Stomach (tissue), 4 donors: Measurements from ENCODE around the gene STARD3.

Experiments
- EP300 ChIP-seq: sonication (generic); formaldehyde crosslinking; IDR thresholded peaks from one replicate; pipeline ENCODE4 v1.6.1; 2017; ENCODE audit warnings: antibody characterized with exemption
- TF ChIP-seq, protein P1 (sequence below), 7 experiments: fragments of 450-650 bp in 4 of 7; fragments of 200-600 bp in 3 of 7; sonication (generic) in 3 of 7; IDR thresholded peaks; one replicate each; pipeline ENCODE4 v1.5.1; 2016 to 2019; ENCODE audit warnings: antibody characterized with exemption in 7 of 7, control low read depth in 2 of 7, mild to moderate bottlenecking in 1 of 7

DNA sequence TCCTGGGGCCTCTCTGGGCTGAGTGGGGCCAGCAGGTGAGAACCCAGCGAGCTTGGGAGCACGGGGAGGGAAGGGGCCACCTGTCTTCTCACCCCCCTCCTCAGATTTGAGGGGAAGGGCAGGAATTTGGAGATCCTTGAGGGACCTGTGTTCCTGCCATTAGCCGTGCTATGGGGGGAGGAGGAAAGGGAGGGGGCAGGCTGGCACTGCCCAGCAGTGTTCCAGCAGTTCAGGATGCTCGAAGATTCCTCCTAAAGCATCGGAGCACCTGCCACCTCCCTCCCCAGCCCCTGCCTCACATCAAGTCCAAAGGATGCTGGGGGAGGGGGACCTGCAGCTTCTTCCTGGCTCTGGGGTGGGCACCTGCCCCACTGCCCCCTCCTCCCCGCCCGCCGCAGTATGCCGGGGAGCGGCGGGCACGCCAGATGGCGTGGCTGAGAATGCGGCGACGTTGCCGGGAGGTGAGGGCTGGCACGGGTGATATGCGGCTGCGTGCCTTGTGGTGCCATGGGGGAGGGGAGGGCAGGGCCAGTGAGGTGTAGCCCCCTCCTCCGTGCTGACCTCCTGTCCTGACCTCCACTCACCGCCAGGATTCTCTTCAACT, 24.6 kb upstream of the STARD3 start:
- TF ChIP-seq, protein P1, sequence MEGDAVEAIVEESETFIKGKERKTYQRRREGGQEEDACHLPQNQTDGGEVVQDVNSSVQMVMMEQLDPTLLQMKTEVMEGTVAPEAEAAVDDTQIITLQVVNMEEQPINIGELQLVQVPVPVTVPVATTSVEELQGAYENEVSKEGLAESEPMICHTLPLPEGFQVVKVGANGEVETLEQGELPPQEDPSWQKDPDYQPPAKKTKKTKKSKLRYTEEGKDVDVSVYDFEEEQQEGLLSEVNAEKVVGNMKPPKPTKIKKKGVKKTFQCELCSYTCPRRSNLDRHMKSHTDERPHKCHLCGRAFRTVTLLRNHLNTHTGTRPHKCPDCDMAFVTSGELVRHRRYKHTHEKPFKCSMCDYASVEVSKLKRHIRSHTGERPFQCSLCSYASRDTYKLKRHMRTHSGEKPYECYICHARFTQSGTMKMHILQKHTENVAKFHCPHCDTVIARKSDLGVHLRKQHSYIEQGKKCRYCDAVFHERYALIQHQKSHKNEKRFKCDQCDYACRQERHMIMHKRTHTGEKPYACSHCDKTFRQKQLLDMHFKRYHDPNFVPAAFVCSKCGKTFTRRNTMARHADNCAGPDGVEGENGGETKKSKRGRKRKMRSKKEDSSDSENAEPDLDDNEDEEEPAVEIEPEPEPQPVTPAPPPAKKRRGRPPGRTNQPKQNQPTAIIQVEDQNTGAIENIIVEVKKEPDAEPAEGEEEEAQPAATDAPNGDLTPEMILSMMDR (IDR thresholded peaks at IDR 0.05), result no peak
- no peak for TF ChIP-seq EP300
